BE2C (cell line): ENCODE measurements around the gene PLCB4.

Experiments used
- DNase-seq: peaks from one replicate; pipeline ENCODE4 v3.0.0-alpha.2; 2020
- H3K27me3 ChIP-seq: fragments of 250-450 bp; sonication (Bioruptor Pico); 2 replicates; pipeline ENCODE4 v1.5.1; 2020; ENCODE audit warnings: mild to moderate bottlenecking
- H3K36me3 ChIP-seq: fragments of 250-450 bp; sonication (Bioruptor Pico); 2 replicates; pipeline ENCODE4 v1.5.1; 2020; ENCODE audit warnings: mild to moderate bottlenecking
- H3K4me1 ChIP-seq: fragments of 250-450 bp; sonication (Bioruptor Pico); 2 replicates; pipeline ENCODE4 v1.5.1; 2020
- H3K4me3 ChIP-seq: 2 replicates; pipeline ENCODE4 v1.5.1; 2011; ENCODE audit warnings: low read depth, low read length
- H3K9me3 ChIP-seq: fragments of 250-450 bp; sonication (Bioruptor Pico); 2 replicates; pipeline ENCODE4 v1.5.1; 2020
- TF ChIP-seq, protein P1 (sequence below): IDR thresholded peaks from 2 replicates; pipeline ENCODE4 v1.5.1; 2012; ENCODE audit warnings: mild to moderate bottlenecking, low read depth, low read length

The PLCB4 gene

DNA sequence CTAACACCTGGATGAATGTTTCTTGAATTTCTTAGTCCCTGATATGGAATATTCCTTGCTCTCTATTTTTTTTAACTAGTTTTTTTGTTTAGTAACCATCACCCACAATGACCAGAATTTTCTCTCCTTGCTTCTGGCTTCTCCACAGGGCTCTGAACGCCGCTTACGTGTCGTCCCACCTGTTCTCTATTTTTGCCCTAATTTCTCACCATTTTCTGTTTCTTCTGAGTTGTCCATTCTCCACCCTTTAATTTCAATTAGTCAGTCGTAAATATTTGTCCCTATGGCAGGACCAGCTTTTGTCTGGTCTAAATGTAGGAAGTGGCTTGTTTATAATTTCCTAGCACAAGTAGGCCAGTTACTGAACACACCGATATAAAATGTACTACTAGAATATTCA is 52.3 kb downstream of the PLCB4 start:
- Histone ChIP-seq H3K4me1 (peaks cover 19% of the 10 kb centered on the region), H3K36me3 (no peaks in the 10 kb centered on the region), H3K9me3 (no peaks in the 10 kb centered on the region), H3K4me3 (no peak overlapping the region), H3K27me3 (no peaks in the 10 kb centered on the region)
- DNase-seq, result no peak
- TF ChIP-seq, protein P1, sequence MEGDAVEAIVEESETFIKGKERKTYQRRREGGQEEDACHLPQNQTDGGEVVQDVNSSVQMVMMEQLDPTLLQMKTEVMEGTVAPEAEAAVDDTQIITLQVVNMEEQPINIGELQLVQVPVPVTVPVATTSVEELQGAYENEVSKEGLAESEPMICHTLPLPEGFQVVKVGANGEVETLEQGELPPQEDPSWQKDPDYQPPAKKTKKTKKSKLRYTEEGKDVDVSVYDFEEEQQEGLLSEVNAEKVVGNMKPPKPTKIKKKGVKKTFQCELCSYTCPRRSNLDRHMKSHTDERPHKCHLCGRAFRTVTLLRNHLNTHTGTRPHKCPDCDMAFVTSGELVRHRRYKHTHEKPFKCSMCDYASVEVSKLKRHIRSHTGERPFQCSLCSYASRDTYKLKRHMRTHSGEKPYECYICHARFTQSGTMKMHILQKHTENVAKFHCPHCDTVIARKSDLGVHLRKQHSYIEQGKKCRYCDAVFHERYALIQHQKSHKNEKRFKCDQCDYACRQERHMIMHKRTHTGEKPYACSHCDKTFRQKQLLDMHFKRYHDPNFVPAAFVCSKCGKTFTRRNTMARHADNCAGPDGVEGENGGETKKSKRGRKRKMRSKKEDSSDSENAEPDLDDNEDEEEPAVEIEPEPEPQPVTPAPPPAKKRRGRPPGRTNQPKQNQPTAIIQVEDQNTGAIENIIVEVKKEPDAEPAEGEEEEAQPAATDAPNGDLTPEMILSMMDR, result no peak

DNA sequence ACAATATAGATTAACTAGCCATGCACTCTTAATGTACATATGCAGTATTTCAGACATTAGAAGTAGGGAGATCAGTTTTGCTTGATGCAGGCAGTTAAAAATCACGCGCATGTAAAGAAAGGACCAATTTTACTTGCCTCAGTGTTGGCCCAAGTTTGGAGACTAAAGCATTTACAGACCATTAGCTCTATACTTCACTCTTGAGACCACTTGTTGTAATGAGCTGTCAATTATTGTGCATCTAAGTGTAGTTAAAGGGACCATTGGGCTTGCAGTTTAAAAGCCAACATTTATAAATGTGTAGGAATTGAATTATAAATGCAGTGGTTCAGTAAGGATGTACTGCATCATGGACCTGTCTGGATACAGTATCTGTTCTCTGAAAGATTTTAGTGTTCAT is 53.7 kb downstream of the PLCB4 start:
- DNase-seq, result no peak
- TF ChIP-seq, protein P1, result no peak
- Histone ChIP-seq H3K27me3 (no peaks in the 10 kb centered on the region), H3K4me3 (no peak overlapping the region), H3K9me3 (no peaks in the 10 kb centered on the region), H3K4me1 (peaks cover 19% of the 10 kb centered on the region), H3K36me3 (no peaks in the 10 kb centered on the region)

DNA sequence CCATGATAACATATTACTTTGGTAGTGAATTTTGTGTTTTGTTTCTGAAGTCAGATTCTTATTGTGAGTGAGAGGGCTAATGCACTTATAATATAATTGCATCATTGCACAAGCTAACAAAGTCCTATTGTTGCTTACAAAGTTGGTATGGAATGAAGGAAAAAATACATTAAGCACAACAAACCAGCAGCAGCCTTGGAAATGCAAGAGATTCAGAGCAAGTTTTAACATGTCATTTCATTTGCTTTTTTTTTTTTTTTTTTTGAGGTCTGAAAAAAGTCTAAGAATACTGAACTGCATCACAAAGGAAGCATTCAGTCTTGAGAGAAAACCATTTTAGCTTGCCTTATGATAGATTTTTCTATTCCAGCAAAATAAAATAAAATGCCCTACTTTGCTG is 57.6 kb downstream of the PLCB4 start:
- H3K4me1 ChIP-seq, result peaks cover 19% of the 10 kb centered on the region
- no peak overlapping the region for H3K4me3 ChIP-seq
- no peak for DNase-seq
- no peaks in the 10 kb centered on the region for H3K36me3 ChIP-seq
- H3K27me3 ChIP-seq, result no peaks in the 10 kb centered on the region
- no peaks in the 10 kb centered on the region for H3K9me3 ChIP-seq
- TF ChIP-seq, protein P1, result no peak

DNA sequence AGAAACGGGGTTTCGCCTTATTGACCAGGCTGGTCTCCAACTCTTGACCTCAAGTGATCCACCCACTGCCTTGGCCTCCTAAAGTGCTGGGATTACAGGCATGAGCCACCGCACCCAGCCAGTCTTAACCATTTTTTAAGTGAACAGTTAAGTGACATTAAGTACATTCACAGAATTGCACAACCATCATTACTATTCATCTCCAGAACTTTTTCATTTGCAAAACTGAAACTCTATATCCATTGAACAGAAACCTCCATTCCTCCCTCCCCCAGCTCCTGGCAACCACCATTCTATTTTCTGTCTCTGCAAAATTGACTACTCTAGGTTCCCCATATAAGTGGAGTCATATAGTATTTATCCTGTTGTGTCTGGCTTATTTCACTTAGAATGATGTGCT is 59.7 kb downstream of the PLCB4 start:
- H3K36me3 ChIP-seq, result no peaks in the 10 kb centered on the region; the same call in 1 of the 2 replicates
- DNase-seq, result no peak
- peaks cover 12% of the 10 kb centered on the region for H3K4me1 ChIP-seq
- H3K27me3 ChIP-seq, result no peaks in the 10 kb centered on the region
- no peak overlapping the region for H3K4me3 ChIP-seq
- peaks cover 5% of the 10 kb centered on the region for H3K9me3 ChIP-seq
- TF ChIP-seq, protein P1, result no peak

DNA sequence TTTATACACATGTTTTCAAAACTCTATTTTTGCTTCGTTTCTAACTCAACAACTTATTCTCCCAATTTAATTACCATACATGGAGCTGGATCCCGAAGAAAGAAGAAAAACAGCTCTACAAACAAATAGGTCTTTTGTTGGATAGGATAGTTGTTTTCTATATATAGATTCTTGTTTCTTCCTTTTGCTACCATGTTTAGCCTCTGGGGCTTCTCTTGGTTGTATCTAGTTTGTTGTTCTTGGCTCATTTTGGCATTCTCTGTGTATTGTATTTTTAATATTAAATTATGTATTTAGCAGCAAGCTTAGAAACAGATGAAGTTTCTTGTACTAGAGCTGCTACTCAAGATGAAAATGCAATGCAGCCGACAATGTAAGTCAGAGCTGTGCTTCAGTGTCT is 60.9 kb downstream of the PLCB4 start:
- peaks cover 12% of the 10 kb centered on the region for H3K4me1 ChIP-seq
- TF ChIP-seq, protein P1, result no peak
- no peaks in the 10 kb centered on the region; the same call in 1 of the 2 replicates for H3K36me3 ChIP-seq
- H3K4me3 ChIP-seq, result no peak overlapping the region
- H3K27me3 ChIP-seq, result no peaks in the 10 kb centered on the region
- DNase-seq, result no peak
- peaks cover 5% of the 10 kb centered on the region for H3K9me3 ChIP-seq

DNA sequence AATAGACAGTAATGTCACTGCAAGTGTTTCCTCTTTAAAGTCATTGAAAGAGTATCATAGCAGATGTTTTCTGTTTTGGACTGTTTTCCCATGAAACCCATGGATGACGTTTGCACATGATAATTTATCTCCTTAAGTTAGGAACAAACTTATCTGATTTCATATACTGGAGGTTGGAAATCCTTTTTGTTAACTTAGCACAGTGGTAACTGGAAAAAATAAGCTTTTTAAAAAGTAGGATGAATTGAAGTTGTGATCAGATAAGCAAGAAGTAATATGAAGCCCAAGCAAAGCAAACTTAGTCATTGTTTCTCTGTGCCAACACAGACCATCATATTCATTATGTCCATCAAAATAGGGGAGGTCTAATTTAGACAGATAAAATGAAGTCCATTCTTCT is 61.6 kb downstream of the PLCB4 start:
- no peak for DNase-seq
- Histone ChIP-seq H3K4me1 (peaks cover 12% of the 10 kb centered on the region), H3K27me3 (no peaks in the 10 kb centered on the region), H3K4me3 (no peak overlapping the region), H3K36me3 (no peaks in the 10 kb centered on the region; the same call in 1 of the 2 replicates), H3K9me3 (peaks cover 5% of the 10 kb centered on the region)
- TF ChIP-seq, protein P1, result no peak
